Measurements from ENCODE around the gene SH3RF3.

- TF ChIP-seq CTCF (conservative IDR thresholded peaks at IDR 0.05 in 1 of 2, IDR thresholded peaks at IDR 0.05 in 1 of 2; ENCODE audit: low read depth in 1 of 2, low read length in 2 of 2) (no peak), EZH2 (IDR thresholded peaks at IDR 0.05; ENCODE audit: low read length, missing control alignments) (no peak)
These were observed 351.6 kb downstream of the SH3RF3 start for GRCh38 chr2:109480486-109481195.

Data from fibroblast of lung (primary cell).